Measurements from ENCODE around the gene GYS2.

DNA sequence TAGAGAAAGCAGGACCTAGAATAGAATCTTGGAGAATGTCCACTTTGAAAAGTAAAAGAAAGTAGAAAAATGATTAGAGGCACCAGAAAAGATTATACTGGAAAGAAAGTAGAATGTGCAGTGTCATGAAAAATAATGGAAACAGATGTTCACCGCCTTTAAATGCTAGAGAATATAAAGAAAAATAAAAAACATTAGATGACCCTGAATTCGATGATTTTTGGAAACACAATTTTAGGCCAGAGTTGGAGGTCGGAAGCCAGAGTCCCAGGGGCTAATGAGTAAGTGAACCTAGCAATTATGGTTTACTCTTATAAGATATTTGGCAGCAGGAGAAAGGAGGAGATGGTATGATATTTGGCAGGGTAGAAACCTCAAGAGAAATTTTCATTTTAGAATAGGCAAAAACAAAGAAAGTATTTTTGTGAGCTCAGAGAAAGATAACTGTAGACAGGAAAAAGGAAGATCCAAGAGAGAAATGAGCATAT, 37.7 kb downstream of the GYS2 start:
- no peak for TF ChIP-seq EZH2phosphoT487 (IDR thresholded peaks at IDR 0.05; ENCODE audit: low read depth, severe bottlenecking, unreplicated experiment)
- TF ChIP-seq, protein P1, sequence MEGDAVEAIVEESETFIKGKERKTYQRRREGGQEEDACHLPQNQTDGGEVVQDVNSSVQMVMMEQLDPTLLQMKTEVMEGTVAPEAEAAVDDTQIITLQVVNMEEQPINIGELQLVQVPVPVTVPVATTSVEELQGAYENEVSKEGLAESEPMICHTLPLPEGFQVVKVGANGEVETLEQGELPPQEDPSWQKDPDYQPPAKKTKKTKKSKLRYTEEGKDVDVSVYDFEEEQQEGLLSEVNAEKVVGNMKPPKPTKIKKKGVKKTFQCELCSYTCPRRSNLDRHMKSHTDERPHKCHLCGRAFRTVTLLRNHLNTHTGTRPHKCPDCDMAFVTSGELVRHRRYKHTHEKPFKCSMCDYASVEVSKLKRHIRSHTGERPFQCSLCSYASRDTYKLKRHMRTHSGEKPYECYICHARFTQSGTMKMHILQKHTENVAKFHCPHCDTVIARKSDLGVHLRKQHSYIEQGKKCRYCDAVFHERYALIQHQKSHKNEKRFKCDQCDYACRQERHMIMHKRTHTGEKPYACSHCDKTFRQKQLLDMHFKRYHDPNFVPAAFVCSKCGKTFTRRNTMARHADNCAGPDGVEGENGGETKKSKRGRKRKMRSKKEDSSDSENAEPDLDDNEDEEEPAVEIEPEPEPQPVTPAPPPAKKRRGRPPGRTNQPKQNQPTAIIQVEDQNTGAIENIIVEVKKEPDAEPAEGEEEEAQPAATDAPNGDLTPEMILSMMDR (IDR thresholded peaks at IDR 0.05; ENCODE audit: poor library complexity) = no peak
- no peak for TF ChIP-seq EZH2 (IDR thresholded peaks at IDR 0.05; ENCODE audit: borderline replicate concordance)
